Activated T-helper 1 cell treated with anti-CD3 and anti-CD28 coated beads, Interleukin-2, amount 50 U/mL, for 16 hours (primary cell): ENCODE measurements around the gene CDC42BPB.

ENCODE experiments used
- DNase-seq, 2 donors: peaks; one replicate each; pipeline ENCODE4 v3.0.0-alpha.2; 2020; ENCODE audit warnings: low read depth in 1 of 2, low spot score in 1 of 2

The CDC42BPB gene

DNA sequence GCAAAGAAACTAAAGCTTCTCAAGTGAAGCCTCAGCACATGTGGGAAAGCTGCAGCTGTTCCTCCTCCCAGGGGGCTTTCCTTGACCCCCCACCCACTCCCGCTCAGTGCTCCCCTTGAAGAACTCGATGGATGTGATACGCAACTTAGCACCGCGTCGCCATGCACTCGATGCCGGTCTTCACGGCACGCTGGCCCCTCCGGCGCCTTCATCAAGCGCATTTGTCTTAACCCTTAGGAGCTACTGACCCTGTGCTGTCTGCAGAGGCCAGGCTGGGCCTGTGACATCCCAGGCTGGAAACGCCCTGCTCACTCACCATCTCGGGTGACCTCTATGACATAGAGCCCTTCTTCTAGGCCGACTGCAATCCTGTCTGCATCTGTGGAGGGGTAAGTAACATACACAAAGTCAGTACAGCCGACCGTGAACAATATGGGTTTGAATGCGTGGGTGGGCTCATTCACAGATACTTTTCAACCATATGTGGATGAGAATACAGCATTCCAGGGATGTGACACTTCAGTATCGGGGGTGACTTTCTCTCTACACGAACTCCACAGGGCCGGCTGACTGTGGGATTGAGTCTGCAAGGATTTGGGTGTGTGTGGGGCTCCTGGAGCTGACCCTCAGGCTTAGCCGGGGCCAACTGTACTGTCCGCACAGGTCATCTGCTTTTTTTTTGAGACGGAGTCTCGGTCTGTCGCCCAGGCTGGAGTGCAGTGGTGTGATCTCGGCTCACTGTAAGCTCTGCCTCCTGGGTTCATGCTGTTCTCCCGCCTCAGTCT is 111.8 kb downstream of the CDC42BPB start:
- no peak for DNase-seq

- DNase-seq: no peak
Observed at GRCh38 chr14:102944448-102945330, 112.7 kb downstream of the CDC42BPB start.

GRCh38 chr14:102943979-102944378 is 113.4 kb downstream of the CDC42BPB start:
- DNase-seq: no peak

DNA sequence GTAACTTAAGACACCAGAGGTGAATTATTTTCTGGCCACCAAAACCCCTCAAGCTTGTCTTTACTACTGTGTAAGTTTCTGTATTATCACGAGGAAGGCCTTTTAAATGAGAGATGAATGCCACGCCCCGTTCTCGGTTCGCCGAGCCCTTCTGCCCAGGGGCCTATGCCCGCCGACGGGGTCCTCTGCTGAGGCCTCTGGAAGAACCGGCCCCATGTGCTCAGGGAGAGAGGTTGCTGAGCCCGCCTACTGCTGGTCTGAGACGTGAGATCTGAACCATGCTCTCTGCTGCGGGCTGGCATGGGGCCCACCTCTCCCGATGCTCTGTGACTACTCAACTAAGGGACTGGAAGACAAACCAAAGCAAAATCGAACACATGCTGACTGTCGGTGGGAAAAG is 113.9 kb downstream of the CDC42BPB start:
- DNase-seq: no peak

DNA sequence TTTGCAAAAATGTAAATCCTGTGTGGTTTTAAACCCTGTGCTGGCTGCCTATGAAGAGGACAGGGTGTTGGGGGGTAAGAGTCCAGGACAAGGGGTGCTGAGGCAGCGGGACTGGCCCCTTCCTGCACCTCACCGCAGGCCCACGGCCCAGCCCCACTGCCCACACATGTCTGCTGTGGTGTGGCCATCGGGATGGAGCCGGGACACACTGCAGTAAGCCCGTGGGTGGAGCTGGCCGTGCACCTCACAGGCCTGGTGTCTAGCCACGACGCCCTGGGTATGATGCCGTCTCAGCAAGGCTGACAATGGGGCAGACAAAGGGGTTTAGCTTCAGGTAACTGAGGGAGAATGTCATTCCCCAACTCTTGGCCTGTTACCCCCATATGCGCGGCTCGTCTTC is 115.3 kb downstream of the CDC42BPB start:
- no peak for DNase-seq

DNA sequence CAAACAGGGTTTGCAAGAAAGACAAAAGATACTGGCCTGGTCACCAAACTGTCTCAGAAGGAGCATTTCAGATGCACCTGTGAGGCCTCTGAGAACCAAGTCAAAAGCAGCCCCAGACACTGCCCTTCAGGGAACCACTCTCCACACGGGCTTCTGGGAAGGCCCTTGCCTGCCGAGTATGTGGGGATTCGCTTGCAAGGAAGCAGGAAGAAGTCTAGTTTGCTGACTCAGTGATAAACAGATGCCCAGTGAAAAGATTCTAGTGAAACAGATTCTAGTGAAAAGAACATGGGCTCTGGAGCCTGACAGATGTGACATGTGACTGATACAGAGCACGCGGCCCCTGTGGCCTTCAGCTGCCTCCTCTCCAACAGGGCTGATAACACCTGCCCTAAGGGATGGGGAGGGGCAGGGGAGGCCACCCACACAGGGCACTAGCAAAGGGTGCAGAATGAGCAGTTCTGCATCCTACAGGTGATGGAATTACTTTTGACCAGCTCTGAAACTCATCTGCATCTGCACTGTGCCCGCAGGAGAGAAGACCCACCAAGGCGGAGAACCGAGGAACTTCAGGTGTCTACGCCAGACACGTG is 115.8 kb downstream of the CDC42BPB start:
- no peak for DNase-seq

- no peak for DNase-seq
Observed at GRCh38 chr14:102940729-102941362, 116.5 kb downstream of the CDC42BPB start.

DNA sequence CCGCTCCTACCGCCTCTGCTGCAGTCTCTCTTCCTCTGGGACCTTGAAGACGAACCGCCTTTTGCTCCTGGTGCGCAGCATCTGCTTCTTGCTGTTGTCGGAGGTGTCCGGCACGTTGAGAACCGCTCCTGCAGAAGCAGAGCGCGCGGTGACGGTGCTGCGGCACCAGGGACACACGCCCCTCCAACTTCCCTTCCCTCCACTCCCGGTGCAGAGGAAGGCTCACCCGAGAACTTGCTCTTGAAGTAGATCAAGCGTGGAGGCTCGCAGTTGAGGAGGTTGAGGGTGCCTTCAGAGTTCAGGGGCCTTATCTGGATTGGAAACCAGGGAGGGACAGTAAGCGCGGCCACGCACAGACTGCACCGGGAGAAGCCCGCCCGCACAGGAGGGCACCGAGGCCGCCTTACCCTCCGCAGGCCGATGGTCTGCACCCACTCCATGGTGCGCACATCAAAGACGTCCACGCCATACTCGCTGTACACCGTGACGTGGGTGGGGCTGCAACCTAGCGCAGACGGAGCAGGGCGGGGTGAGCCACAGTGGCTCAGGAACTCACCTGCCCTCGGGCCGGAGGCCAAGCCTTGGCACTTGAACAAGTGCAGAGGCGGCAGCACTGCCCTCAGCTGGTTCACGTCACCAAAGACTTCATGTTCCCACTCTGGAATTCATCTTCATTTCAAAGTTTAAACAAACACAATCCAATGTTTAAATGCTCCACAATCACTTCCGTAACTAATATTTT is 117.4 kb downstream of the CDC42BPB start:
- no peak for DNase-seq

GRCh38 chr14:102939329-102939728 is 118.0 kb downstream of the CDC42BPB start:
- no peak for DNase-seq

DNA sequence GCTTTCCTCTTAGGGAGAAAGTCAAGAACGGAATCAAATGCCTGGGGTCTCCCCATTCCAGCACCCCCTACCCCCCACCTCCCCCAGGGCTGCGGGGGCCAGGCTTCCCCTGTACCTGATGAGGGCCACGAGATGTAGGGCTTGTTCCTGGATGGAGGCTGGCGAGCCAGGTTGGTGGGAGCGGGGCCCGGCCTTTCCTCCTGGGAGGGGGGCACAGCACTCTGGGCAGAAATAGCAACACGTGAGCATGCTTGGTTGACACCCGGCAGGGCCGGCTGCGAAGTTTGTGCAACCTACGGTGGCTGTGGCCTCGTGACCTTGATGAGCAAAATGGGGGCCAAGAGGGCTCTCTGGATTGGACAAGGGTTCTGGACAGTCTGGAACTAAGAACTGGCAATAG is 119.2 kb downstream of the CDC42BPB start:
- DNase-seq: no peak

- no peak for DNase-seq
Observed at GRCh38 chr14:102937331-102938175, 119.8 kb downstream of the CDC42BPB start.

DNA sequence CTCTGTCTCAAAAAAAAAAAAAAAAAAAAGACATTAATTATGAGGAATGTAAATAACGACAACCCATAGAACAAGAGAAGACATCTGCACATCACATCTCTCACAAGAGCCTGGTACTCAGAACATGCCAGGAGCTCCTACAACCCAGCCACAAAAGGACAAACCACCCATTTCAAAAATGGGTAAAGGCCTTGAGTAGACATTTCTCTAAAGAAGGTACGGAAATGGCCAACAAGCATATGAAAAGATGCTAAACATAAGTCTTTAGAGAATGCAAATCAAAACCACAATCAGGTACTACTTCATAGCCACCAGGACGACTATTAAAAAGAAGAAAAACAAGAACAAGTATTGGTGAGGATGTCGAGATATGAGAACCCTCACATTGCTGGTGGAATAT is 121.6 kb downstream of the CDC42BPB start:
- no peak for DNase-seq

- no peak for DNase-seq
Observed at GRCh38 chr14:102933618-102934231, 123.6 kb downstream of the CDC42BPB start.

GRCh38 chr14:102932484-102933248 is 124.7 kb downstream of the CDC42BPB start:
- no peak for DNase-seq

- no peak for DNase-seq
Observed at GRCh38 chr14:102931580-102932285, 125.6 kb downstream of the CDC42BPB start.

DNA sequence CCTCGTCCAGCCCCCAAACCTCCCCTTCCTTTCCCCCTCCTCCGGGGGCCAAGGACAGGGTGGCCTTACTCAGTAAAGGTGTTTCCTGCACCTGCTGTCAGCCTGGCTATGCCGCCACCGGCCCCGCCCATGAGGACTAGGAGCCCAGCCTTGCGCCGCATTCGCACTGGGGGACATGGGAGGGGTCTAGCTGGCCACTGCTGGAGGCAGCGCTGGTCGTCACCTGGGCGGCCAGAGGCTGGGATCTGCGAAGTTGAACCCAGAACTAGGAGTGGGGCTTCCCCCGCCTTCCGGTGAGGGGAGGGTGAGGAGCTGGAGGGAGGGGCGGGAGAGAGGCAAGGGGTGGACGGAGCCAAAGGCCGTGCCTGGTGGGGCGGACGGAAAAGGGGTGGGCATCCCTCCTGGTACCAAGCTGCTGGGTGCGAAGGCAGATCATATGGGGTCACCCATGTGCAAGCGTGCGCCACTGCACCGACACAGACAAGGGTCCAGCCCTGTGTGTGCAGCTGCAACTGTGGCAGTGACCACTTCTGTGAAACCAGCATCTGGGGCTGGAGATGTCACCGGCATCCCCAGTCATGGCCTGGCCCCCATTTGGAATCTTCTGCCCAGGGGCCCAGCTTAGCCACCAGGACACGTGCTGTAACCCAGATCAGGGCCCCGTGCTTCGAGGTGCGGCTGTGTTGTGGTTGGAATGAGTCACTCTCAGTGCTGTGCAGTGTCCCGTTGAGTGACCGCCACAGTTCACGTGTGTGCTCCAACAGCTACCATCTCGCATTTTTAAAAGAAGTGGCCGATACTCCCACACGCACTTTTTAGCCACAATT is 126.4 kb downstream of the CDC42BPB start:
- no peak for DNase-seq

GRCh38 chr14:102930138-102930752 is 127.1 kb downstream of the CDC42BPB start:
- DNase-seq: no peak
